ENCODE data around the gene IL31RA. TPM values are rescaled to one million over a fixed set of nuclear protein-coding genes. Genes with fewer than 3 reads are reported as not detected.

Gene IL31RA
- total RNA-seq, 1 donor from 2014 or later, result 1.2 TPM

DNA sequence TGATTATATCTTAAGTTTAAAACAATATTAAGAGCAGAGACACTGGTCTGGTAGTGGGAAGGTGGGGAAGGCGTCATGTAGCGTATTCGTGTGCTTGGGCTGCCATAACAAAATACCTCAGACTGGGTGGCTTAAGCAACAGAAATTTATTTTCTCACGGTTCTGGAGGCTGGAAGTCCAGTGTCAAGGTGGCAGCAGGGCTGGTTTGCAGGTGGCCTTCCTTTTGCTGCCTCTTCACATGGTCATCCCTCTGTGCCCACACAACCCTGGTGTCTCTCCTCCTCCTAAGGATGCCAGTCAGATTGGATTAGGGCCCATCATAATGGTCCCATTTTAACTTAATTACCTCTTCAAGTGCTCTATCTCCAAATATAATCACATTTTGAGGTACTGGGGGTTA, 9.6 kb downstream of the IL31RA start:
- no peak for DNase-seq (ENCODE audit: low read depth)
- no peaks in the 10 kb centered on the region for H3K36me3 ChIP-seq (ENCODE audit: control insufficient read depth, insufficient read depth, low read length)
- no peak for TF ChIP-seq CTCF (IDR thresholded peaks at IDR 0.05; ENCODE audit: insufficient read depth, low read length, poor library complexity, severe bottlenecking)
- H3K27me3 ChIP-seq (ENCODE audit: control insufficient read depth, insufficient read depth, low read length), result no peaks in the 10 kb centered on the region
- H3K4me3 ChIP-seq (ENCODE audit: low read depth, low read length), result no peak overlapping the region

GRCh38 chr5:55864606-55865541, 13.7 kb downstream of the IL31RA start:
- TF ChIP-seq CTCF (IDR thresholded peaks at IDR 0.05; ENCODE audit: insufficient read depth, low read length, poor library complexity, severe bottlenecking), result no peak
- Histone ChIP-seq H3K4me3 (ENCODE audit: low read depth, low read length) (no peak overlapping the region), H3K27me3 (ENCODE audit: control insufficient read depth, insufficient read depth, low read length) (no peaks in the 10 kb centered on the region), H3K36me3 (ENCODE audit: control insufficient read depth, insufficient read depth, low read length) (no peaks in the 10 kb centered on the region)
- DNase-seq (ENCODE audit: low read depth), result no peak

DNA sequence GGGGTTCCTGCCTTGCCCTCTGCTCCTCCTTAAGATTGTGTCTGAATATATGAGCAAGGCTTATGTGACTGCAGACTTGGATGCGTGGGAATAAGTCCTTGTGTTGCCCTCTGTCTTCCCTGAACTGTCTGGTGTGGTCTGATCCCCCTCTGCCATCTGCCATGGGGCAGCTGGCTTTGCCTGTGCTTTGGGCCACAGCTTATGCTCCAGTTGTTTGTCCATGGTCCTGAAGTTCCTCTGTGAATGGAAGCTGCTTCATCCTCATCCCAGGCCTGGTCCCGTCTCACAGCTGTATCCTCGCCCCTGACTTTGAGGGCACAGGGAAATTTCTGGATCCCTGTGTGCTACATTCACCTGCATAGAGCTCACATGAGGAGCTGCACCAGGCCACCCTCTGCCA, 14.7 kb downstream of the IL31RA start:
- H3K36me3 ChIP-seq (ENCODE audit: control insufficient read depth, insufficient read depth, low read length), result no peaks in the 10 kb centered on the region
- TF ChIP-seq CTCF (IDR thresholded peaks at IDR 0.05; ENCODE audit: insufficient read depth, low read length, poor library complexity, severe bottlenecking), result no peak
- H3K27me3 ChIP-seq (ENCODE audit: control insufficient read depth, insufficient read depth, low read length), result no peaks in the 10 kb centered on the region
- H3K4me3 ChIP-seq (ENCODE audit: low read depth, low read length), result no peak overlapping the region
- DNase-seq (ENCODE audit: low read depth), result no peak

GRCh38 chr5:55866485-55866884, 15.3 kb downstream of the IL31RA start:
- no peak for DNase-seq (ENCODE audit: low read depth)
- Histone ChIP-seq H3K4me3 (ENCODE audit: low read depth, low read length) (no peak overlapping the region), H3K36me3 (ENCODE audit: control insufficient read depth, insufficient read depth, low read length) (no peaks in the 10 kb centered on the region), H3K27me3 (ENCODE audit: control insufficient read depth, insufficient read depth, low read length) (no peaks in the 10 kb centered on the region)
- no peak for TF ChIP-seq CTCF (IDR thresholded peaks at IDR 0.05; ENCODE audit: insufficient read depth, low read length, poor library complexity, severe bottlenecking)

GRCh38 chr5:55866934-55867333, 15.8 kb downstream of the IL31RA start:
- H3K27me3 ChIP-seq (ENCODE audit: control insufficient read depth, insufficient read depth, low read length), result no peaks in the 10 kb centered on the region
- no peak for DNase-seq (ENCODE audit: low read depth)
- H3K4me3 ChIP-seq (ENCODE audit: low read depth, low read length), result no peak overlapping the region
- H3K36me3 ChIP-seq (ENCODE audit: control insufficient read depth, insufficient read depth, low read length), result no peaks in the 10 kb centered on the region
- TF ChIP-seq CTCF (IDR thresholded peaks at IDR 0.05; ENCODE audit: insufficient read depth, low read length, poor library complexity, severe bottlenecking), result no peak

All from kidney epithelial cell (primary cell).